Ishikawa (cell line): ENCODE data around the gene ABCC1.

Source experiments
- CEBPB ChIP-seq: IDR thresholded peaks from 2 replicates; pipeline ENCODE4 v1.6.1; 2012
- CREB1 ChIP-seq: IDR thresholded peaks from 2 replicates; pipeline ENCODE4 v1.6.1; 2012; ENCODE audit warnings: low read depth
- EGR1 ChIP-seq: IDR thresholded peaks from 2 replicates; pipeline ENCODE4 v1.6.1; 2012
- EP300 ChIP-seq: IDR thresholded peaks from 2 replicates; pipeline ENCODE4 v1.6.1; 2012; ENCODE audit warnings: borderline replicate concordance
- NFIC ChIP-seq: IDR thresholded peaks from 2 replicates; pipeline ENCODE4 v1.6.1; 2012
- RAD21 ChIP-seq: IDR thresholded peaks from 2 replicates; pipeline ENCODE4 v1.6.1; 2012; ENCODE audit warnings: low read depth
- REST ChIP-seq: IDR thresholded peaks from 2 replicates; pipeline ENCODE4 v1.6.1; 2012; ENCODE audit warnings: low read depth, mild to moderate bottlenecking
- TAF1 ChIP-seq: IDR thresholded peaks from 2 replicates; pipeline ENCODE4 v1.6.1; 2012; ENCODE audit warnings: low read depth, mild to moderate bottlenecking
- TCF12 ChIP-seq: IDR thresholded peaks from 2 replicates; pipeline ENCODE4 v1.6.1; 2012; ENCODE audit warnings: low read depth
- TEAD4 ChIP-seq: IDR thresholded peaks from 2 replicates; pipeline ENCODE4 v1.6.1; 2012
- YY1 ChIP-seq: IDR thresholded peaks from 2 replicates; pipeline ENCODE4 v1.6.1; 2012; ENCODE audit warnings: low read depth
- TF ChIP-seq, protein P1 (sequence below): IDR thresholded peaks from 2 replicates; pipeline ENCODE4 v1.6.1; 2012
- TF ChIP-seq, protein P2 (sequence below): IDR thresholded peaks from 2 replicates; pipeline ENCODE4 v1.6.1; 2012

DNA sequence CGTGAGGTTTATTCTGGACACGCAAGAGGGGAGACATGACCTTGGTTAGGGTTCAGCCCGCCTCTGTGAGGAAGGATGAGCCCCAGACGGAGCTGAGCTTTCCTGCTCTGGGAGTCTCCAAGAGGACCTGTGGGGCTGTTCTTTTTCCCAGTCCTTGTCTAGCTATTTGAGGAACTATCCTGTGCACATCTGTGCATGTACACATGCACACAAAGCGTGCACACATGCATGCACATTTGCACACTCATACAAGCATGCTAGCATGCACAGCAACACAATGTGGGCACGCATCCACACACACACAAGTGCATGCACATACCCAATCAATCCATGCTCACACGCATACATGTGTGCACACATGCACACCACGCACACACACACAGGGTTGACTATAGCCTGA is 233.5 kb downstream of the ABCC1 start:
- TF ChIP-seq TEAD4: no peak
- TF ChIP-seq CEBPB: no peak
- TF ChIP-seq EGR1: no peak
- no peak for TF ChIP-seq YY1
- TF ChIP-seq EP300: no peak
- TF ChIP-seq CREB1: no peak
- no peak for TF ChIP-seq REST
- TF ChIP-seq TCF12: no peak
- no peak for TF ChIP-seq TAF1
- TF ChIP-seq RAD21: no peak
- TF ChIP-seq, protein P1, sequence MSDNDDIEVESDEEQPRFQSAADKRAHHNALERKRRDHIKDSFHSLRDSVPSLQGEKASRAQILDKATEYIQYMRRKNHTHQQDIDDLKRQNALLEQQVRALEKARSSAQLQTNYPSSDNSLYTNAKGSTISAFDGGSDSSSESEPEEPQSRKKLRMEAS: no peak
- TF ChIP-seq, protein P2, sequence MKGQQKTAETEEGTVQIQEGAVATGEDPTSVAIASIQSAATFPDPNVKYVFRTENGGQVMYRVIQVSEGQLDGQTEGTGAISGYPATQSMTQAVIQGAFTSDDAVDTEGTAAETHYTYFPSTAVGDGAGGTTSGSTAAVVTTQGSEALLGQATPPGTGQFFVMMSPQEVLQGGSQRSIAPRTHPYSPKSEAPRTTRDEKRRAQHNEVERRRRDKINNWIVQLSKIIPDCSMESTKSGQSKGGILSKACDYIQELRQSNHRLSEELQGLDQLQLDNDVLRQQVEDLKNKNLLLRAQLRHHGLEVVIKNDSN: no peak
- no peak for TF ChIP-seq NFIC
